Measurements from ENCODE around the gene RPS19BP1.

Gene RPS19BP1

DNA sequence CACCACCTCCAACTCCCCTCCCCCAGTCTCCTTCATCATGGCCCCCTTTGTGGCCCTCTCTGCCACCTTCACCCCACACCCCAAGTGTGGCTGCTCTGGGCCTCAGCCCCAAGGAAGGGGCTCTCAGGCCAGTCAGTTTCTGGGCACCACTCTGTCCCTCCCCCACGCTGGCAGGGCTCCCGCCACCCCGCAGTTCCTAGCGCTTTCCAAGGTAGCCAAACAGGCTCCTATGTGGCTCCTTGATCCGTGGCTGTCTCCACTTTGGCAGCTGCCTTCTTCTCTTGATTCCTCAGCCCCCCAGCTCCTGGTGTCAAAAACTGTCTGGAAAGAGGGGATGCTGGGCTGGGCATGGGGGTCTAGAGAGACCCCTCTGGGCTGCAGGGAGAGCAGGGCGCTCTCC is 27.6 kb upstream of the RPS19BP1 start:
- no peak overlapping the region for H3K27ac ChIP-seq (ENCODE audit: low read depth, low read length)
- no peaks in the 10 kb centered on the region for H3K9me2 ChIP-seq (replicated peaks; ENCODE audit: insufficient read depth, low read length)
- no peaks in the 10 kb centered on the region for H3K79me2 ChIP-seq (ENCODE audit: insufficient read depth, low read length)
- H3K9me3 ChIP-seq (ENCODE audit: insufficient read depth, low read length) = peaks cover 8% of the 10 kb centered on the region; the same call in 1 of the 2 replicates
- H3F3A ChIP-seq (ENCODE audit: insufficient read depth) = no peaks in the 10 kb centered on the region
- no peak for TF ChIP-seq EZH2phosphoT487 (conservative IDR thresholded peaks at IDR 0.05; ENCODE audit: low read length)
- TF ChIP-seq, protein P1, sequence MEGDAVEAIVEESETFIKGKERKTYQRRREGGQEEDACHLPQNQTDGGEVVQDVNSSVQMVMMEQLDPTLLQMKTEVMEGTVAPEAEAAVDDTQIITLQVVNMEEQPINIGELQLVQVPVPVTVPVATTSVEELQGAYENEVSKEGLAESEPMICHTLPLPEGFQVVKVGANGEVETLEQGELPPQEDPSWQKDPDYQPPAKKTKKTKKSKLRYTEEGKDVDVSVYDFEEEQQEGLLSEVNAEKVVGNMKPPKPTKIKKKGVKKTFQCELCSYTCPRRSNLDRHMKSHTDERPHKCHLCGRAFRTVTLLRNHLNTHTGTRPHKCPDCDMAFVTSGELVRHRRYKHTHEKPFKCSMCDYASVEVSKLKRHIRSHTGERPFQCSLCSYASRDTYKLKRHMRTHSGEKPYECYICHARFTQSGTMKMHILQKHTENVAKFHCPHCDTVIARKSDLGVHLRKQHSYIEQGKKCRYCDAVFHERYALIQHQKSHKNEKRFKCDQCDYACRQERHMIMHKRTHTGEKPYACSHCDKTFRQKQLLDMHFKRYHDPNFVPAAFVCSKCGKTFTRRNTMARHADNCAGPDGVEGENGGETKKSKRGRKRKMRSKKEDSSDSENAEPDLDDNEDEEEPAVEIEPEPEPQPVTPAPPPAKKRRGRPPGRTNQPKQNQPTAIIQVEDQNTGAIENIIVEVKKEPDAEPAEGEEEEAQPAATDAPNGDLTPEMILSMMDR (IDR thresholded peaks at IDR 0.05; ENCODE audit: insufficient read depth, low read length, poor library complexity, severe bottlenecking) = no peak
- no peaks in the 10 kb centered on the region for H3K27me3 ChIP-seq (ENCODE audit: low read length)
- H2AFZ ChIP-seq (ENCODE audit: low read depth, low read length, severe bottlenecking) = no peak overlapping the region
- H4K20me1 ChIP-seq (ENCODE audit: low read depth, low read length) = no peaks in the 10 kb centered on the region
- H3K9ac ChIP-seq (ENCODE audit: low read length) = no peak overlapping the region
- H3K4me3 ChIP-seq (ENCODE audit: insufficient read depth, low read length, poor library complexity, severe bottlenecking) = no peak overlapping the region
- H3K4me2 ChIP-seq (ENCODE audit: low read depth, low read length, poor library complexity, severe bottlenecking) = no peak overlapping the region
- no peaks in the 10 kb centered on the region for H3K36me3 ChIP-seq (ENCODE audit: low read length)

DNA sequence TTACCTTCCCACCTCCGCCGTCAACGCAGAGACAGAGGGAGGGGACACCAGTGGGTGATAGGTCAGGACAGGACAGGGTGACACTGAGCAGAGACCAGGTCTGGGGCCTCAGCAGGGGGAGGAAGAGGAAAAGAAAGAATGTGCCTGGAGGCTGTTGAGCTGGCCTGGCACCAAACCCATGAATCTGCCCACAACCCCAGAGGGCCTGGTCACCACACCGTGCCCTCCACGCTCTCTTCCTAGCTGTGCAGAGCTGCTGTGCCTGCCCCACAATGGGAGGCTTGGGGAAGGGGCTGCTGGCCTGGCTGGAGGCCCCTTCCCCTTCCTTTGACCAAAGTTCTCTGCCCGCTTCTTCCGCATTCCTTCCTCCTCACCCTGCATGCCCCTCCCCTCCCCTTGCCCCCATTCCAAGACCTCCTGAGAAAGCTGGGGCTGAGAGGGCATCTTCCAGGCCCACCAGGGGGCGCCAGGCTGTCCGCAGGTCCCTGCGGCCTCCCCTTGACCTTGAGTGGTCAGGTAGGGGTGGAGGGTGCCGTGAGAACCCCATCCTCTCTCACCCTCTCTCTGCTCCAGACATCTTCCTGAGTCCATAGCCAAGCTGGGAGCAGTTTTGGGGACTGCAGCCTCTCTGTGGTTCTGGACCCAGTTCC is 27.0 kb upstream of the RPS19BP1 start:
- Histone ChIP-seq H3K27me3 (ENCODE audit: low read length) (no peaks in the 10 kb centered on the region), H3K9ac (ENCODE audit: low read length) (no peak overlapping the region), H3K36me3 (ENCODE audit: low read length) (no peaks in the 10 kb centered on the region), H3K4me3 (ENCODE audit: insufficient read depth, low read length, poor library complexity, severe bottlenecking) (no peak overlapping the region), H2AFZ (ENCODE audit: low read depth, low read length, severe bottlenecking) (no peak overlapping the region), H3K79me2 (ENCODE audit: insufficient read depth, low read length) (no peaks in the 10 kb centered on the region), H3K27ac (ENCODE audit: low read depth, low read length) (no peak overlapping the region), H3K9me3 (ENCODE audit: insufficient read depth, low read length) (peaks cover 8% of the 10 kb centered on the region; the same call in 1 of the 2 replicates), H3F3A (ENCODE audit: insufficient read depth) (no peaks in the 10 kb centered on the region), H3K9me2 (replicated peaks; ENCODE audit: insufficient read depth, low read length) (no peaks in the 10 kb centered on the region), H4K20me1 (ENCODE audit: low read depth, low read length) (no peaks in the 10 kb centered on the region), H3K4me2 (ENCODE audit: low read depth, low read length, poor library complexity, severe bottlenecking) (no peak overlapping the region)
- TF ChIP-seq EZH2phosphoT487 (conservative IDR thresholded peaks at IDR 0.05; ENCODE audit: low read length) = no peak
- TF ChIP-seq, protein P1 (IDR thresholded peaks at IDR 0.05; ENCODE audit: insufficient read depth, low read length, poor library complexity, severe bottlenecking) = peak; percentile 49

DNA sequence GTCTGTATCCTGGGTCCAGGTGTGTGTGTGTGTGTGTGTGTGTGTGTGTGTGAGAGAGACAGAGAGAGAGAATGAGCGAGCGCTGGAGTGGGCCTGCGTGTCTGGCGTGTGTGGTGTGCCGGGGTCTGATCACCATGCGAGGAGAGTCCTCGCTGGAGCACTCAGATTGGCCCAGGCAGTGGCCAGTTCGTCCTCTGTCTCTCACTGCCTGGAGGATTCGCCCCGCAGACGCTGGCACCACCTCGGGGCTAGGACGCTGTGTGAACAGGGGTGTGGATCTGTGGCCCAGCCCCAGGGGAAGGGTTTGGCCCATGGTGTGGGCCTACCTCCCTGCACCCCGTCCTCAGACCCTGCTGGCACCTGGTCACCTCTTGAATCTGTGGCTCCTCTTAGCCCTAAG is 26.4 kb upstream of the RPS19BP1 start:
- Histone ChIP-seq H3K9ac (ENCODE audit: low read length) (no peak overlapping the region), H2AFZ (ENCODE audit: low read depth, low read length, severe bottlenecking) (no peak overlapping the region), H3K79me2 (ENCODE audit: insufficient read depth, low read length) (no peaks in the 10 kb centered on the region), H3F3A (ENCODE audit: insufficient read depth) (no peaks in the 10 kb centered on the region), H3K27ac (ENCODE audit: low read depth, low read length) (no peak overlapping the region), H3K9me3 (ENCODE audit: insufficient read depth, low read length) (peaks cover 5% of the 10 kb centered on the region; the same call in 1 of the 2 replicates), H3K36me3 (ENCODE audit: low read length) (no peaks in the 10 kb centered on the region), H3K4me3 (ENCODE audit: insufficient read depth, low read length, poor library complexity, severe bottlenecking) (no peak overlapping the region), H3K9me2 (replicated peaks; ENCODE audit: insufficient read depth, low read length) (no peaks in the 10 kb centered on the region), H3K4me2 (ENCODE audit: low read depth, low read length, poor library complexity, severe bottlenecking) (no peak overlapping the region), H4K20me1 (ENCODE audit: low read depth, low read length) (no peaks in the 10 kb centered on the region), H3K27me3 (ENCODE audit: low read length) (no peaks in the 10 kb centered on the region)
- no peak for TF ChIP-seq EZH2phosphoT487 (conservative IDR thresholded peaks at IDR 0.05; ENCODE audit: low read length)
- TF ChIP-seq, protein P1 (IDR thresholded peaks at IDR 0.05; ENCODE audit: insufficient read depth, low read length, poor library complexity, severe bottlenecking) = no peak
